SJCRH30 (cell line): ENCODE measurements around the gene HSPA6. TPM values are rescaled to one million over a fixed set of nuclear protein-coding genes. Genes with fewer than 3 reads are reported as not detected.
"Not testable (repeated sequence)": the region's sequence is repeated elsewhere in the genome, so short reads cannot be mapped to it uniquely, and the experiment has no call there.

Source experiments
- DNase-seq, 2 experiments: peaks; one replicate each; pipeline ENCODE4 v3.0.0-alpha.2; 2015 to 2020
- H3K27ac ChIP-seq: fragments of 250-450 bp; sonication (Bioruptor Pico); 2 replicates; pipeline ENCODE4 v1.5.1; 2020; ENCODE audit warnings: mild to moderate bottlenecking, moderate library complexity
- H3K27me3 ChIP-seq: fragments of 250-450 bp; sonication (Bioruptor Pico); 2 replicates; pipeline ENCODE4 v1.5.1; 2020; ENCODE audit warnings: mild to moderate bottlenecking, moderate library complexity
- H3K36me3 ChIP-seq: fragments of 250-450 bp; sonication (Bioruptor Pico); 2 replicates; pipeline ENCODE4 v1.5.1; 2020; ENCODE audit warnings: mild to moderate bottlenecking, moderate library complexity
- H3K4me1 ChIP-seq: fragments of 250-450 bp; sonication (Bioruptor Pico); 2 replicates; pipeline ENCODE4 v1.5.1; 2020; ENCODE audit warnings: mild to moderate bottlenecking, moderate library complexity
- H3K4me3 ChIP-seq: fragments of 250-450 bp; sonication (Bioruptor Pico); 2 replicates; pipeline ENCODE4 v1.5.1; 2020; ENCODE audit warnings: mild to moderate bottlenecking, moderate library complexity
- H3K9me3 ChIP-seq: fragments of 250-450 bp; sonication (Bioruptor Pico); replicated peaks from 2 replicates; pipeline ENCODE4 v1.5.1; 2020; ENCODE audit warnings: mild to moderate bottlenecking, moderate library complexity
- total RNA-seq: library from RNA; depleted of rRNA; stranded (reverse); fragments of >200 nt; shearing (Covaris generic); gene quantifications from 2 replicates; pipeline ENCODE4 v1.2.3, GENCODE V29; 2014

HSPA6 gene
- total RNA-seq, 1 experiment from 2014 or later = 0.18 TPM

- not testable (repeated sequence) for H3K27me3 ChIP-seq, H3K4me1 ChIP-seq, H3K36me3 ChIP-seq, H3K9me3 ChIP-seq, DNase-seq, H3K27ac ChIP-seq, H3K4me3 ChIP-seq
Observed at GRCh38 chr1:161523041-161523816, 1.1 kb upstream of the HSPA6 start.

- H3K27ac ChIP-seq, H3K4me1 ChIP-seq, H3K36me3 ChIP-seq, H3K9me3 ChIP-seq, DNase-seq, H3K4me3 ChIP-seq, H3K27me3 ChIP-seq: not testable (repeated sequence)
Observed at GRCh38 chr1:161524742-161525291, 477 bp downstream of the HSPA6 start.

- H3K36me3 ChIP-seq, H3K27ac ChIP-seq, DNase-seq, H3K4me3 ChIP-seq, H3K4me1 ChIP-seq, H3K27me3 ChIP-seq, H3K9me3 ChIP-seq: not testable (repeated sequence)
Observed at GRCh38 chr1:161525321-161525720, 981 bp downstream of the HSPA6 start.

GRCh38 chr1:161525918-161526317 is 1.6 kb downstream of the HSPA6 start:
- not testable (repeated sequence) for H3K4me1 ChIP-seq, H3K27me3 ChIP-seq, H3K9me3 ChIP-seq, H3K4me3 ChIP-seq, H3K36me3 ChIP-seq, H3K27ac ChIP-seq, DNase-seq

GRCh38 chr1:161528550-161528949 is 4.2 kb downstream of the HSPA6 start:
- H3K27me3 ChIP-seq, H3K4me1 ChIP-seq, H3K36me3 ChIP-seq, H3K4me3 ChIP-seq, DNase-seq, H3K27ac ChIP-seq, H3K9me3 ChIP-seq: not testable (repeated sequence)

GRCh38 chr1:161529463-161530104 is 5.2 kb downstream of the HSPA6 start:
- H3K9me3 ChIP-seq, H3K27me3 ChIP-seq, H3K4me1 ChIP-seq, H3K36me3 ChIP-seq, H3K27ac ChIP-seq: not testable (repeated sequence)
- peak; percentile 10 to 48 for DNase-seq
- H3K4me3 ChIP-seq = peak overlapping the region; percentile 69

GRCh38 chr1:161530158-161530557 is 5.8 kb downstream of the HSPA6 start:
- not testable (repeated sequence) for H3K27me3 ChIP-seq, H3K9me3 ChIP-seq, H3K4me1 ChIP-seq, H3K36me3 ChIP-seq
- DNase-seq = peak; percentile 62 to 81
- H3K27ac ChIP-seq = peak overlapping the region; percentile 56
- peak overlapping the region; percentile 69 for H3K4me3 ChIP-seq

GRCh38 chr1:161530671-161531641 is 6.6 kb downstream of the HSPA6 start:
- H3K36me3 ChIP-seq, H3K4me1 ChIP-seq, H3K9me3 ChIP-seq, H3K27me3 ChIP-seq: not testable (repeated sequence)
- peak; percentile 87 to 94 for DNase-seq
- Histone ChIP-seq H3K4me3 (peak overlapping the region; percentile 69), H3K27ac (peak overlapping the region; percentile 56)

GRCh38 chr1:161531986-161532643 is 7.8 kb downstream of the HSPA6 start:
- no peaks in the 10 kb centered on the region for H3K36me3 ChIP-seq

GRCh38 chr1:161532644-161533567 is 8.6 kb downstream of the HSPA6 start:
- H3K4me1 ChIP-seq, H3K9me3 ChIP-seq, H3K36me3 ChIP-seq, H3K27me3 ChIP-seq, H3K27ac ChIP-seq: not testable (repeated sequence)
- peak; percentile 16 to 52 for DNase-seq
- H3K4me3 ChIP-seq = peak overlapping the region; percentile 69

More at GRCh38 chr1:161531986-161532643, 7.8 kb downstream of the HSPA6 start:
- no peaks in the 10 kb centered on the region for H3K4me1 ChIP-seq
- peak in 1 of 2 experiments; percentile 45 for DNase-seq
- H3K9me3 ChIP-seq = no peaks in the 10 kb centered on the region
- no peaks in the 10 kb centered on the region for H3K27me3 ChIP-seq
- H3K27ac ChIP-seq = no peak overlapping the region
- peak overlapping the region; percentile 69 for H3K4me3 ChIP-seq

- H3K27me3 ChIP-seq, H3K4me3 ChIP-seq, H3K36me3 ChIP-seq, DNase-seq, H3K27ac ChIP-seq, H3K9me3 ChIP-seq, H3K4me1 ChIP-seq: not testable (repeated sequence)
Observed at GRCh38 chr1:161537068-161537669, 12.8 kb downstream of the HSPA6 start.

- H3K4me1 ChIP-seq, DNase-seq, H3K4me3 ChIP-seq, H3K27ac ChIP-seq, H3K9me3 ChIP-seq, H3K27me3 ChIP-seq, H3K36me3 ChIP-seq: not testable (repeated sequence)
Observed at GRCh38 chr1:161538925-161539479, 14.7 kb downstream of the HSPA6 start.
